Testis (tissue), 2 donors: ENCODE data around the gene EEF1A2.

Experiments used
- POLR2A ChIP-seq: fragments of 450-650 bp; IDR thresholded peaks from one replicate; pipeline ENCODE4 v1.6.1; 2017; ENCODE audit warnings: antibody characterized with exemption, mild to moderate bottlenecking, moderate library complexity
- TF ChIP-seq, protein P1 (sequence below), 3 experiments: fragments of 450-650 bp in 2 of 3; fragments of 200-600 bp in 1 of 3; sonication (generic) in 1 of 3; IDR thresholded peaks; one replicate each; pipeline ENCODE4 v1.5.1; 2016 to 2019; ENCODE audit warnings: antibody characterized with exemption in 3 of 3, mild to moderate bottlenecking in 2 of 3, moderate library complexity in 1 of 3

DNA sequence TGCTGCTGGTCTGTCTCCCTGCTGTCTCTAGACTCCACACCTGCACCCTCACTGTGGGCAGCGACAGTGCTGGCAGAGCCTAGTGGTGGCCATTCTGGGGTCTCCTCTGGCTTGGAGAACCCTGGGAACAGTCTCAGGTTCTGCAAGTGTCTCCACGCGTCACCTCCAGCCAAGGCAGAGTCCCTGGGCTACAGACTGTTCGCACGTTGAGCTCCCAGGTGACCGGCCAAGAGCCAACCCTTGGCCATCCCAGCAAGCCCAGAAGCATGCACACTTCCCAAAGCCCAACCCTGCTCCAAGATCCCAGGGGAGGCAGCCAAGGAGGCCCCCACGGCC lies 4.8 kb downstream of the EEF1A2 start:
- no peak for TF ChIP-seq POLR2A
- TF ChIP-seq, protein P1, sequence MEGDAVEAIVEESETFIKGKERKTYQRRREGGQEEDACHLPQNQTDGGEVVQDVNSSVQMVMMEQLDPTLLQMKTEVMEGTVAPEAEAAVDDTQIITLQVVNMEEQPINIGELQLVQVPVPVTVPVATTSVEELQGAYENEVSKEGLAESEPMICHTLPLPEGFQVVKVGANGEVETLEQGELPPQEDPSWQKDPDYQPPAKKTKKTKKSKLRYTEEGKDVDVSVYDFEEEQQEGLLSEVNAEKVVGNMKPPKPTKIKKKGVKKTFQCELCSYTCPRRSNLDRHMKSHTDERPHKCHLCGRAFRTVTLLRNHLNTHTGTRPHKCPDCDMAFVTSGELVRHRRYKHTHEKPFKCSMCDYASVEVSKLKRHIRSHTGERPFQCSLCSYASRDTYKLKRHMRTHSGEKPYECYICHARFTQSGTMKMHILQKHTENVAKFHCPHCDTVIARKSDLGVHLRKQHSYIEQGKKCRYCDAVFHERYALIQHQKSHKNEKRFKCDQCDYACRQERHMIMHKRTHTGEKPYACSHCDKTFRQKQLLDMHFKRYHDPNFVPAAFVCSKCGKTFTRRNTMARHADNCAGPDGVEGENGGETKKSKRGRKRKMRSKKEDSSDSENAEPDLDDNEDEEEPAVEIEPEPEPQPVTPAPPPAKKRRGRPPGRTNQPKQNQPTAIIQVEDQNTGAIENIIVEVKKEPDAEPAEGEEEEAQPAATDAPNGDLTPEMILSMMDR (IDR thresholded peaks at IDR 0.05): no peak
